GM19193 (cell line): ENCODE measurements around the gene RIPOR1.
A peak's percentile ranks its signal among the peaks of the same experiment; 100 is the strongest.

ENCODE experiments used
- POLR2A ChIP-seq: IDR thresholded peaks from 4 replicates; pipeline ENCODE4 v1.6.1; 2011; ENCODE audit not compliant: insufficient read depth, insufficient read length; ENCODE audit errors: extremely low read depth

Gene RIPOR1

DNA sequence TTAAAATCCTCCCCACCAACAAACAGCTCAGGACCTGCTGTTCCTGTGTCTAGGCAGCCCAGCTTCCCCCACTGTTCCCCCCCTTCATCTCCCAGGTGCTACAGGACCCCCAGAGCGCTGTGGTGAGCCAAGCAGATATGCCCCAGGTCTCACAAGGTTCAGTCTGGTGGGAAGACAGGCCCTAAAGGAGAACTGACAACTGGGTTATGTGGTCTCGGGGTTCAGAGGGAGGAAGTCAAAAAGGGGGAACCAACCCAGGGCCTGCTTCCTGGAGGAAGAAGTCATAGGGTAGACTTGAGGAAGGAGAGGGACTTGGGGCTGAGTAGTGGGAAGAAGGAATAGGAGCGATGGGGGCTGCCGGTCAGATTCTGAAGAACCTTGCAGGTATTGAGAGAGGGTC, 2.6 kb downstream of the RIPOR1 start:
- TF ChIP-seq POLR2A: no peak

GRCh38 chr16:67533024-67533560, 4.5 kb downstream of the RIPOR1 start:
- TF ChIP-seq POLR2A: no peak

DNA sequence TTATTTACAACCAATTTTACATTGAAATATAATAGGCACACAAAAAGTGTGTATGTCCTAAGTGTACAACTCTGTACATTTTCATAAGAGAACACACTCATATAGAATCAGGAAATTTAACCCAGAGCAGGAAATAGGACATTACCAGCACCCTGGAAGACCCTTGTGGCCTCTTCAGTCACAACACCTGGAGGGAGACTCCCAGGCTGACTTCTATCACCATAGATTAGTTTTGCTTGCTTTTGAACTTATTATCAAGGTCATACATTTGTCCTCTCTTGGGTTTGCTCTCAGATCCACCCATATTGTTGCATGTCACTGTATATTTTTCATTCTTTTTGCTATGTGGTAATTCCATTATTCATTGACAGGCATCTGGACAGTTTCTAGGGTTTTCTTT, 5.8 kb downstream of the RIPOR1 start:
- TF ChIP-seq POLR2A: no peak

DNA sequence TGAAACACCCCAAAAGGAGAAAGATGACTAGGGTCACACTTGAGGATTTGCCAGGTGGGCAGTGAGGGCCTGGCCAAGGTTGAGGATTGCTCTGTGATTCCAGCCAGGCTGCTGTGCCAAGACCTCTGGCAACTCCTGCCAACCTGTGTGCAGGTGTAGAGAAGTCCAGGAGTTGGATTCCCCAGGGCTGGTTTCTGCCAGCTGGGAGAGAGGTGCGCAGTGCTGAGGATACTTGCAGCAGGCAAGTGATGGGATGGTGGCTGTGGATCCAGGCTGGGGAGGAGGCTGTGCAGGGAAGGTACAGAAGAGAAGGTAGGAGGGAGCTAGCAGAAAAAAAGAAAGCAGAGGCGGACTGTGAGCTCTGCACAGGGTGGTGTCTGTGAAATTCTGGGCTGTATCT, 6.6 kb downstream of the RIPOR1 start:
- no peak for TF ChIP-seq POLR2A

DNA sequence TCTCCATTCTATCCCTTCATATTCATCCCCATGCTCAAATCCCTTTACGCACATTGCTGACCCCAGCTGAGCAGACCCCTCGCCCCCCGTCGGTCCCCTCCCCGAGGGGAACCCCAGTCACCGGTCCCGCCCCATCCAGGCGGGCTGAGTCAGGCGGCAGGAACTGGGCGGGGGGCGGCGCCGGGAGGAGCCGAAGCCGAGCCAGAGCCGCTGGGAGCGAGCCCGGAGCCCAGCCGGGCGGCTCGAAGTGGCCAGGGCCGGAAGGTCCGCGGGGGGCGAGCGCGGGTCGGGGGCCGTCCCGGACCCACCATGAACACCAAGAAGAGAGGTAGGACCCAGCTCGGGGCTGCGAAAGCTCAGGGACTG, 8.6 kb downstream of the RIPOR1 start:
- peak; percentile 48 for TF ChIP-seq POLR2A

DNA sequence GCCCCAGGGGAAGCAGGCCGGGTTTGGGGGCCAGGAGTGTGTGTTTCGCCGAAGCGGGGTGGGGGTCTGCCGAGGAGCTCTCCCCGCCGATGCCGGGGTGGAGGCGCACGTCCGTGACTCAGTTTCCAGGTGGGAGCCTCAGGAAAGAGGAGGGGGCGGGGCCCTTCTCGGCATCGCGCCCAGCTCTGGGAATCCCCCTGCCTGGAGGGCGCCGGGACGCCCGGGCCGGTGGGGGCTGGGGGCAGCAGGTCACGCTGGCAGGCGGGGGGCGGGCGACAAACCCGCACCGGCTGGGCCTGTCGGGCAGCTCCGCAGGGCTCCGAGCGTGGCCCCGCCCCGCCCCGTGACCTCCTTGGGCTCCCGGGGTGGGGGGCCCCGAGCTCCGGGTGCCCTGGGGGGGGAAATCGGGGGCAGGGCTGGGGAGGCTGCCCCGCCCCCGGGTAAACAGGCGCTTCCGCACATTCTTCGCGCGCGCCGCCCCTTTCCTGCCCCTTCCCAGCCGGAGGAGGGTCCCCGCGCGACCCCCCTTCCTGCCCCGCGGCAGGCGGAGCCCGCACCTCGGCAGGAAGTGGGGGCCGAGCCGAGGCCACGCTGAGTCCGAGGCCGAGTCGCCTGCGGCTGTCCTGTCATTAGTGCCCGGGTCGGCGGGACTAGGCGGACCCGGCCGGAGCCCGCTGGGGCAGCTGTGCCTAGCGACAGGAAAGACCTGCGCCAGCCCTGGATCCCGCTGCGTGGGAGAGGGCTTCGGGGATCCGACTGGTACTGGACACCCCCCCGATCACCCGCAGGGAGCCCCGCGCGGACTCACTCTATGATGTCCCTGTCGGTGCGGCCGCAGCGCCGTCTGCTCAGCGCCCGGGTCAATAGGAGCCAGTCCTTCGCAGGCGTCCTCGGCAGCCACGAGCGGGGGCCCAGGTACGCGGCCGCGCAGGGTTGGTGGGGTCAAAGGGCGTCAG, 9.3 kb downstream of the RIPOR1 start:
- TF ChIP-seq POLR2A: no peak

- TF ChIP-seq POLR2A: no peak
These were observed 10.1 kb downstream of the RIPOR1 start for GRCh38 chr16:67538666-67539101.

- TF ChIP-seq POLR2A: no peak
These were observed 10.6 kb downstream of the RIPOR1 start for GRCh38 chr16:67539271-67539670.

DNA sequence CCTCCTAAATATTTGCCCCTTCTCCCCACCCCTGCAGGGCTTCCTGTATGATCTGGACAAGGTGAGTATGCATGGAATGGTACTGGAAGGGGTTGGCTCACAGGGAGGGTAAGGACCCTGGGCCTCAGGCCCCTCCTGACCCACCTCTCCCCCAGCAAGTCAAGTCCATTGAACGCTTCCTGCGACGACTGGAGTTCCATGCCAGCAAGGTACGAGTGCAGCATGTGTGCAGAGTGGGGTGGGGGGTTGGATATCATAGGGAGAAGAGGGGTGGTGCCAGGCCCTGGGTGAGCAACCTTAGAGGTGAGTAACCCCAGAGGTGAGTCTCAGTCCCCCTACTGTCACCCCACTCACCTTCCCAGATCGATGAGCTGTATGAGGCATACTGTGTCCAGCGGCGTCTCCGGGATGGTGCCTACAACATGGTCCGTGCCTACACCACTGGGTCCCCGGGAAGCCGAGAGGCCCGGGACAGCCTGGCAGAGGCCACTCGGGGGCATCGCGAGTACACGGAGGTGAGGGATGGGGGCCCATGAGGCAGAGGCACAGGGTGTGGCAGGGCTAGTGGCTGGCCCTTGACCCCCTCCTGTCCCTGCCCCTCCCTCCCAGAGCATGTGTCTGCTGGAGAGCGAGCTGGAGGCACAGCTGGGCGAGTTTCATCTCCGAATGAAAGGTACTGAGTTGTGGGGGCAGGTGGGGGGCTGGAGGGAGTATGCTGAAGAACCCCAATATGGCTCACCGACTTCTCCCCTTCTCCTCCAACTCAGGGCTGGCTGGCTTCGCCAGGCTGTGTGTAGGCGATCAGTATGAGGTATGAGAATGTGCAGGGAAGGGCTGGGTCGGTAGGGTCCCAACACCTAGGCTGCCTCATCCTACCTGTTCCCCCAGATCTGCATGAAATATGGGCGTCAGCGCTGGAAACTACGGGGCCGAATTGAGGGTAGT, 11.3 kb downstream of the RIPOR1 start:
- TF ChIP-seq POLR2A: no peak

GRCh38 chr16:67540756-67541155, 12.1 kb downstream of the RIPOR1 start:
- no peak for TF ChIP-seq POLR2A

DNA sequence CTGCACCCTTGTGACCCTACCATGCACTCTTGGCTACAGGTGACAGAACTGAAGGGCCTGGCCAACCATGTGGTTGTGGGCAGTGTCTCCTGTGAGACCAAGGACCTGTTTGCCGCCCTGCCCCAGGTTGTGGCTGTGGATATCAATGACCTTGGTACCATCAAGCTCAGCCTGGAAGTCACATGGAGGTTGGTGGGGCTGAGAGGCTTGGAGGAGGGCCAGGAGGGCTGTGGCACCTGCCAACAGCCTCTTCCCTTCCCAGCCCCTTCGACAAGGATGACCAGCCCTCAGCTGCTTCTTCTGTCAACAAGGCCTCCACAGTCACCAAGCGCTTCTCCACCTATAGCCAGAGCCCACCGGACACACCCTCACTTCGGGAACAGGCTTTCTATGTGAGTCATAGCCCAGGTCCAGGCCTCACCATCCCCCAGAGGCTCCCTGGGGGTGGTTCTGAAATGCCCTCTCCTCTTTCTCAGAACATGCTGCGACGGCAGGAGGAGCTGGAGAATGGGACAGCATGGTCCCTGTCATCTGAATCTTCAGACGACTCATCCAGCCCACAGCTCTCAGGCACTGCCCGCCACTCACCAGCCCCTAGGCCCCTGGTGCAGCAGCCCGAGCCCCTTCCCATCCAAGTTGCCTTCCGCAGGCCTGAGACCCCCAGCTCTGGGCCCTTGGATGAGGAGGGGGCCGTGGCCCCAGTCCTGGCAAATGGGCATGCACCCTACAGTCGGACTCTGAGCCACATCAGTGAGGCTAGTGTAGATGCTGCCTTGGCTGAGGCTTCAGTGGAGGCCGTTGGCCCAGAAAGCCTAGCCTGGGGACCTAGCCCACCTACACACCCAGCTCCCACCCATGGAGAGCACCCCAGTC, 13.0 kb downstream of the RIPOR1 start:
- no peak for TF ChIP-seq POLR2A

GRCh38 chr16:67542464-67542863, 13.8 kb downstream of the RIPOR1 start:
- no peak for TF ChIP-seq POLR2A

- TF ChIP-seq POLR2A: no peak
These were observed 14.4 kb downstream of the RIPOR1 start for GRCh38 chr16:67543036-67543435.

- peak; percentile 26 for TF ChIP-seq POLR2A
These were observed 15.0 kb downstream of the RIPOR1 start for GRCh38 chr16:67543582-67543981.
